Heart right ventricle (tissue), 16 donors: ENCODE results near the gene KLHL25. TPM values are rescaled to one million over a fixed set of nuclear protein-coding genes. Genes with fewer than 3 reads are reported as not detected.
A peak's percentile ranks its signal among the peaks of the same experiment; 100 is the strongest.

Source experiments
- ATAC-seq, 8 donors: fragments of 200-7000 bp; cut with Tn5 transposase; one replicate each; pipeline ENCODE4 v1.9.1; 2020; ENCODE audit warnings: mild to moderate bottlenecking in 8 of 8, moderate library complexity in 8 of 8, moderate number of reproducible peaks in 1 of 8
- DNase-seq, 2 donors: peaks; one replicate each; pipeline ENCODE4 v3.0.0-alpha.2; 2020
- H3K27ac ChIP-seq, 10 donors: fragments of 200-600 bp; sonication (generic) in 2 of 10; one replicate each; pipeline versions ENCODE4 v1.5.0 to v1.8.0; 2020 to 2022; ENCODE audit warnings: mild to moderate bottlenecking in 3 of 10
- H3K27me3 ChIP-seq, 7 donors: fragments of 200-600 bp; one replicate each; pipeline ENCODE4 v1.8.0; 2021 to 2022; ENCODE audit warnings: mild to moderate bottlenecking in 2 of 7
- H3K36me3 ChIP-seq, 9 donors: fragments of 200-600 bp; sonication (generic) in 1 of 9; one replicate each; pipeline versions ENCODE4 v1.5.0 to v1.8.0; 2020 to 2022; ENCODE audit warnings: mild to moderate bottlenecking in 2 of 9
- H3K4me1 ChIP-seq, 9 donors: fragments of 200-600 bp; sonication (generic) in 1 of 9; one replicate each; pipeline versions ENCODE4 v1.5.0 to v1.8.0; 2020 to 2022; ENCODE audit warnings: mild to moderate bottlenecking in 4 of 9
- H3K4me3 ChIP-seq, 10 donors: fragments of 200-600 bp; sonication (generic) in 2 of 10; one replicate each; pipeline versions ENCODE4 v1.5.0 to v1.8.0; 2020 to 2022; ENCODE audit warnings: mild to moderate bottlenecking in 7 of 10, moderate library complexity in 2 of 10
- H3K9me3 ChIP-seq, 11 donors: fragments of 200-600 bp in 10 of 11; sonication (generic) in 2 of 11; one replicate each; pipeline versions ENCODE4 v1.5.0 to v1.8.0; 2013 to 2022; ENCODE audit warnings: mild to moderate bottlenecking in 2 of 11, control low read depth in 1 of 11, moderate library complexity in 1 of 11
- CTCF ChIP-seq, 9 donors: fragments of 200-600 bp; sonication (generic) in 2 of 9; IDR thresholded peaks; one replicate each; pipeline versions ENCODE4 v1.5.0 to v1.8.0; 2021 to 2022; ENCODE audit warnings: antibody characterized with exemption in 9 of 9, mild to moderate bottlenecking in 5 of 9, moderate library complexity in 1 of 9
- WGBS, 2 donors: extraction: QIAGEN DNeasy Blood & Tissue Kit; methylation state at CpG; one replicate each; pipeline ENCODE4 v1.1.7; 2013; ENCODE audit warnings: inconsistent platforms in 1 of 2; 5-methylcytosine and 5-hydroxymethylcytosine counted together
- intact Hi-C, 10 donors: fragments of 100-400 bp; cut with DNase I; formaldehyde crosslinking; loops; one replicate each; pipeline versions ENCODE4 v1.11.1 to v1.14.2; 2022
- polyA plus RNA-seq, 2 donors: library from polyadenylated mRNA; stranded (reverse); fragments of 200-250 nt; gene quantifications; one replicate each; pipeline ENCODE4 v1.2.3, GENCODE V29; 2013
- total RNA-seq, 10 donors: library from RNA; stranded (reverse); fragmentation: NEBNext Ultra II Directional in 3 of 10; extraction: Animal tissue kit (Norgen Biotek cat#: 25700) in 3 of 10; gene quantifications; one replicate each; pipeline versions ENCODE4 v1.2.1 to v1.2.4, GENCODE V29; 2021 to 2023
- donor health status: Arrhythmogenic right ventricular cardiomyopathy.
- donor health status: ischemic (EF 13 %, LVEDD 7.1; RV severe dilation, severe dysfunction).
- donor health status: healthy with polysubstance abuse.
- donor health status: DM: no; HTN: yes; CAD: no.
- donor health status: DM: no; HTN: no; CAD: no.
- donor health status: ischemic (EF 25% LVEDD 6.9; RV normal size, moderate dysfunction).
- donor health status: ischemic (EF 25% LVEDD 5.7; RV mildly dilated, moderate dysfunction).
- donor health status: healthy.
- donor health status: DM: yes; HTN: yes; CAD: no.
- donor health status: Ischemic cardiomyopathy.
- donor health status: ischemic (EF 35%, LVEDD 5.7; RV mildly dilated, moderate dysfunction).
- donor health status: nonischemic (EF 11% LVEDD 7.7; RV severe dilation, severe dysfunction).
- donor health status: DM: yes; HTN: yes; CAD: no.
- donor health status: PGD.
- donor health status: ischemic (EF 29% LVEDD 5.4; RV normal size, mild dysfunction).
- donor health status: nonischemic (EF 23%, LVEDD 6.1; RV moderate dilation, normal function).

Gene KLHL25
- total and polyA plus RNA-seq, 12 donors, result 1.9 to 9.2 (median 3.2) TPM

- TF ChIP-seq CTCF (IDR thresholded peaks at IDR 0.05), result no peak
- DNase-seq, result no peak
- H3K27ac ChIP-seq, result peak overlapping the region in 5 of 10 donors; percentile 12 to 67 (median 24)
- WGBS, 2 donors, result 96 to 99% methylated on average over 4 of the region's 4 CpGs
- no peaks in the 10 kb centered on the region for H3K27me3 ChIP-seq
- no peak for ATAC-seq
- H3K9me3 ChIP-seq, result no peaks in the 10 kb centered on the region
- peaks cover 3 to 90% (median 33%) of the 10 kb centered on the region in 9 donors for H3K4me1 ChIP-seq
- peaks cover 0 to 100% (median 86%) of the 10 kb centered on the region in 9 donors for H3K36me3 ChIP-seq
- H3K4me3 ChIP-seq, result no peak overlapping the region
- intact Hi-C loops, result loop anchor here in 2 of 10 donors (10.0 kb wide), 2 partner anchors 224 to 234 kb away; no protein-coding TSS in a partner anchor
Observed at GRCh38 chr15:85718981-85719380, 75.7 kb downstream of the KLHL25 start.

GRCh38 chr15:85718271-85718971 is 76.3 kb downstream of the KLHL25 start:
- H3K36me3 ChIP-seq, result peaks cover 0 to 100% (median 85%) of the 10 kb centered on the region in 9 donors
- no peak for TF ChIP-seq CTCF (IDR thresholded peaks at IDR 0.05)
- no peaks in the 10 kb centered on the region for H3K27me3 ChIP-seq
- no peaks in the 10 kb centered on the region for H3K9me3 ChIP-seq
- peaks cover 0 to 84% (median 28%) of the 10 kb centered on the region in 9 donors for H3K4me1 ChIP-seq
- H3K27ac ChIP-seq, result peak overlapping the region in 4 of 10 donors; percentile 33 to 70 (median 54)
- ATAC-seq (no peak), DNase-seq (no peak)
- 91% methylated on average over 12 of the region's 12 CpGs for WGBS, 2 donors
- H3K4me3 ChIP-seq, result no peak overlapping the region
- intact Hi-C loops, result loop anchor here in 2 of 10 donors (10.0 kb wide), 2 partner anchors 224 to 234 kb away; no protein-coding TSS in a partner anchor

- Histone ChIP-seq H3K4me3 (no peak overlapping the region), H3K27me3 (no peaks in the 10 kb centered on the region), H3K4me1 (peaks cover 0 to 72% (median 16%) of the 10 kb centered on the region in 9 donors), H3K36me3 (peaks cover 0 to 100% (median 73%) of the 10 kb centered on the region in 9 donors), H3K9me3 (no peaks in the 10 kb centered on the region), H3K27ac (peak overlapping the region in 8 of 10 donors; percentile 25 to 70 (median 62))
- 79 to 88% methylated on average over 2 of the region's 2 CpGs for WGBS, 2 donors
- DNase-seq (no peak), ATAC-seq (peak in 1 of 8 donors; percentile 32)
- intact Hi-C loops, result loop anchor here in 2 of 10 donors (10.0 kb wide), 2 partner anchors 222 to 232 kb away; no protein-coding TSS in a partner anchor
- TF ChIP-seq CTCF (IDR thresholded peaks at IDR 0.05), result no peak
Observed at GRCh38 chr15:85717212-85717611, 77.5 kb downstream of the KLHL25 start.

GRCh38 chr15:85716261-85716660 is 78.5 kb downstream of the KLHL25 start:
- DNase-seq (no peak), ATAC-seq (peak; percentile 52 to 82 (median 71))
- H3K36me3 ChIP-seq, result peaks cover 0 to 100% (median 65%) of the 10 kb centered on the region in 9 donors
- peaks cover 0 to 62% (median 9%) of the 10 kb centered on the region in 9 donors for H3K4me1 ChIP-seq
- 28 to 52% methylated on average over 3 of the region's 3 CpGs for WGBS, 2 donors
- TF ChIP-seq CTCF (IDR thresholded peaks at IDR 0.05), result no peak
- peak overlapping the region in 9 of 10 donors; percentile 25 to 70 (median 59) for H3K27ac ChIP-seq
- H3K27me3 ChIP-seq, result no peaks in the 10 kb centered on the region
- intact Hi-C loops, result loop anchor here in 2 of 10 donors (10.0 kb wide), 2 partner anchors 221 to 231 kb away; no protein-coding TSS in a partner anchor
- H3K4me3 ChIP-seq, result no peak overlapping the region
- H3K9me3 ChIP-seq, result no peaks in the 10 kb centered on the region
